Measurements from ENCODE around the gene TAAR6. TPM values are rescaled to one million over a fixed set of nuclear protein-coding genes. Genes with fewer than 3 reads are reported as not detected.
A peak's percentile ranks its signal among the peaks of the same experiment; 100 is the strongest.
"Not testable (repeated sequence)": the region's sequence is repeated elsewhere in the genome, so short reads cannot be mapped to it uniquely, and the experiment has no call there.

Gene TAAR6
- total RNA-seq, 2 donors from 2014 or later, result not detected

DNA sequence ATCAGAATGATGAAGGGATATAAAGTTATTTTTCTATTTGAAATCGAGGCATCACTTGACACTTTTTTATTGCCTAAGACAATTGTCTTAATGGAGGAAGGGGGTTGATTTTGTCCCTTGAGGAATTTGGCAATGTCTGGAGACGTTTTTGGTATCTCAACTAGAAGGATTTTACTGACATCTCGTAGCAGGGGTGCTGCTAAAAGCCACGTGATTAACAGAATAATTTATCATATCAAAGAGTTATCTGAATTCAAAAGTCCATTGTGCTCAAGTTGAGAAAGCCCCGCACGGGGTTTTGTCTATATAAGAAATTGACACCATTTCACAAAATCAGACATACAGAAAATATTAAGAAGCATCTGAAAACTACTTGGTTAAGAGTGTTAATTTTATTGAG lies 1.5 kb upstream of the TAAR6 start:
- Mint-ChIP-seq H3K36me3 (no peaks in the 10 kb centered on the region), H3K9me3 (no peaks in the 10 kb centered on the region), H3K27ac (no peak overlapping the region)
- DNase-seq (ENCODE audit: low spot score in 2 of 2) (no peak), ATAC-seq (no peak)

- no peaks in the 10 kb centered on the region for H3K9me3 Mint-ChIP-seq
- H3K36me3 Mint-ChIP-seq, result no peaks in the 10 kb centered on the region
- ATAC-seq, result no peak
- DNase-seq (ENCODE audit: low spot score in 2 of 2), result no peak
- H3K27ac Mint-ChIP-seq, result no peak overlapping the region
These were observed 952 bp upstream of the TAAR6 start for GRCh38 chr6:132569170-132569569.

- no peak overlapping the region for H3K27ac Mint-ChIP-seq
- ATAC-seq (no peak), DNase-seq (ENCODE audit: low spot score in 2 of 2) (no peak)
- H3K9me3 Mint-ChIP-seq, result no peaks in the 10 kb centered on the region
- H3K36me3 Mint-ChIP-seq, result no peaks in the 10 kb centered on the region
These were observed 1.7 kb downstream of the TAAR6 start for GRCh38 chr6:132571774-132572173.

DNA sequence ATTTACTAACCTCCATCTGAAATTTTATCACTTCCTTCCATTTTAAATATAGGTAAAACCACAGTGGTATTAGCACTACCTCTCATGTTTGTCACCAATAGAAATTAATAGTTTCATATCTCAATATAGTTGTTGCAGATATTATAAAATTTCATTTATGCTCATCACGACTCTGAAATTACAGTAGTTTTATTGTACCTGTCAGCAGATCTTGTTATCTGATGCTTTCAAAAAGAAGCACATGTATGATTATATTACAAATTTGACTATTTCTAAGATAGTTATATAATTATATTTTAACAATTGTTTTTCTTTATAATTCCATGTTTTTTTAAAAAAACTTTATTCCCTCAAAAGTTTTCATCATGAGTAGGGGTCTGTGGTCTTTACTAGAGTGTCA lies 14.6 kb downstream of the TAAR6 start:
- H3K27ac Mint-ChIP-seq, result no peak overlapping the region
- no peaks in the 10 kb centered on the region for H3K36me3 Mint-ChIP-seq
- ATAC-seq (no peak), DNase-seq (ENCODE audit: low spot score in 2 of 2) (no peak)
- no peaks in the 10 kb centered on the region for H3K9me3 Mint-ChIP-seq

DNA sequence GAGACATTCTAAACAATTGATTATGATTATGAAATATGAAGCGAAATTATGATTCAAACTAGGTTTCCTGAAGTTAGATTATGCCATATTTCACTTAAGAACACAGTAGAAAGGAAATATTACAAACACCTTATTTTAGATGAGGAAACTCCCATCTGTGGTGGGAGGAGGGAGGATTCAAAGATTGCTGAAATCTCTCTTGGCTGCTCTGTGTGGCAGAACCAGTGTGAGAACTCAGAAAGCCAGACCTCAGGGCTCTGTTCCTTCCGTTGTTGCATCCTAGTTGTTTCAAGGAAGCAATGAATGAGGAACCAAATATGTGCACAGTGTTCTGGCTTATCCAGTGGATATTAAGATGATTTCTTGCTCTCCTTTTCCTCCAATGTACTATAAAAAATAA lies 17.3 kb downstream of the TAAR6 start:
- DNase-seq (ENCODE audit: low spot score in 2 of 2) (no peak), ATAC-seq (no peak)
- no peaks in the 10 kb centered on the region for H3K9me3 Mint-ChIP-seq
- no peak overlapping the region for H3K27ac Mint-ChIP-seq
- H3K36me3 Mint-ChIP-seq, result no peaks in the 10 kb centered on the region

GRCh38 chr6:132589454-132589853 lies 19.3 kb downstream of the TAAR6 start, which contains the start of gene TAAR5:
Gene TAAR5 (minus strand): TSS chr6:132589741. CDS start chr6:132589686, 55 bp downstream.
- ATAC-seq (no peak), DNase-seq (ENCODE audit: low spot score in 2 of 2) (no peak)
- no peaks in the 10 kb centered on the region for H3K36me3 Mint-ChIP-seq
- H3K27ac Mint-ChIP-seq, result no peak within 1 kb of the TSS
- no peaks in the 10 kb centered on the region for H3K9me3 Mint-ChIP-seq

GRCh38 chr6:132590362-132590761 lies 20.2 kb downstream of the TAAR6 start:
- no peaks in the 10 kb centered on the region for H3K9me3 Mint-ChIP-seq
- no peaks in the 10 kb centered on the region for H3K36me3 Mint-ChIP-seq
- no peak for ATAC-seq
- DNase-seq (ENCODE audit: low spot score in 2 of 2), result no peak
- no peak overlapping the region for H3K27ac Mint-ChIP-seq

DNA sequence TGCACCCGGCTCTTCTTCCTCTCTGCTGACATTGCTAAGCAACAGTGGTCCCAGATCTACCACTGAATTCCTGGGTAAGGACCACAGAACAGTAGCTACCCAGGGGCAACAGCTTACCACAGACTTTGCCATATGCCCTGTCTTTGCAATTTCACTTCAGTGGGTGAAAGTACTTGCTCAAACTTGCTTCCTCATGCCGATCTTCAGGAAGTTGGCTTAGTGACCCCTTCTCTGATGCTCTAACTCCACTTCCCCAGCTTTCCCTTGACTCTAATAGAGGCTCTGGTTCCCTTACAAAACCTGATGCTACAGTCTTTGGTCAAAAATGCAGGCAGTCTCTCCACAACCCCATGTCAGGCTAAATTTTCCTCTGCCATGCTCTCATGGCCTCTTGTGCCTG lies 22.7 kb downstream of the TAAR6 start:
- ATAC-seq (no peak), DNase-seq (ENCODE audit: low spot score in 2 of 2) (no peak)
- Mint-ChIP-seq H3K27ac (no peak overlapping the region), H3K36me3 (no peaks in the 10 kb centered on the region), H3K9me3 (no peaks in the 10 kb centered on the region)

- Mint-ChIP-seq H3K36me3 (no peaks in the 10 kb centered on the region), H3K27ac (no peak overlapping the region), H3K9me3 (no peaks in the 10 kb centered on the region)
- ATAC-seq (no peak), DNase-seq (ENCODE audit: low spot score in 2 of 2) (no peak)
These were observed 26.1 kb downstream of the TAAR6 start for GRCh38 chr6:132596201-132596600.

GRCh38 chr6:132598473-132598872 lies 28.4 kb downstream of the TAAR6 start:
- Mint-ChIP-seq H3K27ac (no peak overlapping the region), H3K9me3 (no peaks in the 10 kb centered on the region), H3K36me3 (no peaks in the 10 kb centered on the region)
- no peak for ATAC-seq
- DNase-seq (ENCODE audit: low spot score in 2 of 2), result no peak

DNA sequence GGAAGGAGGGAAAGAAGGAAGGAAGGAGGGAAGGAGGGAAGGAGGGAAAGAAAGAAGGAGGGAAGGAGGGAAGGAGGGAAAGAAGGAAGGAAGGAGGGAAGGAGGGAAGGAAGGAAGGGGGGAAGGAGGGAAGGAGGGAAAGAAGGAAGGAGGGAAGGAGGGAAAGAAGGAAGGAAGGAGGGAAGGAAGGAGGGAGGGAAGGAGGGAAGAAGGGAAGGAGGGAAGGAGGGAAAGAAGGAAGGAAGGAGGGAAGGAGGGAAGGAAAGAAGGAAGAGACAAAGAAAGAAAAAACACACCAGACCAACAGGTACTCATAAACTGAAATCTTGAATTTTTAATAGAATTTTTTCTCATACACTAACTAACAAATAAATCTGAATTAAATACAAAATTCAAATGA lies 30.8 kb downstream of the TAAR6 start:
- not testable (repeated sequence) for H3K9me3 Mint-ChIP-seq, ATAC-seq, H3K27ac Mint-ChIP-seq

DNA sequence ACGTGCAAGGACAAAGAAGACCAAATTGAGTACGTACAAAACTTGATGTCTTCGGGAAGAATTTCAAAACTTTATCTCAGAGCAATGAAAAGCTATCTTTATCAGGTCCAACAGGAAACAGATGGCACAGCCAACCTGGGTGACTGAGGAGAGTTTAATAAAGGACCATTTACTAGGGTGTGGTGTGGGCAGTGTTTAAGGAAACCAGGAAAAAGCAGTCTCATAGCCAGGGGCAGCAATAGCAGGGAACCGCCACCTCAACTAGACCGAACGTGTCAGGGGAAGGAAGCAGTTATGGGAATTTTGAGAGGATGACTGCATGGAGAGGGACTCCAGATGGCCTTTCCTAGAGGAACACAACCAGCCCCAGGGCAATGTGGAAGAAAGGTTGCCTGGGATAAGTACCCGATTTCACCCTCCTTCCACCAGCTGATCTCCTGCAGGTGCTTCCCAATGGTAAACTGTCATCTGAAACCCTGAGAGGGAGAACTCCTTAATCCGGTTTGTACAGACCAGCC lies 34.6 kb downstream of the TAAR6 start:
- no peaks in the 10 kb centered on the region for H3K9me3 Mint-ChIP-seq
- no peak for DNase-seq (ENCODE audit: low spot score in 2 of 2)
- no peak for ATAC-seq
- no peak overlapping the region for H3K27ac Mint-ChIP-seq
- H3K36me3 Mint-ChIP-seq, result no peaks in the 10 kb centered on the region

More for the DNA sequence above, 30.8 kb downstream of the TAAR6 start:
- not testable (repeated sequence) for H3K36me3 Mint-ChIP-seq; DNase-seq (ENCODE audit: low spot score in 2 of 2)

GRCh38 chr6:132607544-132608233 lies 37.6 kb downstream of the TAAR6 start:
- no peak for DNase-seq (ENCODE audit: low spot score in 2 of 2)
- Mint-ChIP-seq H3K9me3 (no peaks in the 10 kb centered on the region), H3K36me3 (no peaks in the 10 kb centered on the region), H3K27ac (no peak overlapping the region)
- no peak for ATAC-seq

- H3K36me3 Mint-ChIP-seq, result no peaks in the 10 kb centered on the region
- no peak for DNase-seq (ENCODE audit: low spot score in 2 of 2)
- no peaks in the 10 kb centered on the region for H3K9me3 Mint-ChIP-seq
- no peak overlapping the region for H3K27ac Mint-ChIP-seq
- no peak for ATAC-seq
These were observed 41.5 kb downstream of the TAAR6 start for GRCh38 chr6:132611616-132612015.

DNA sequence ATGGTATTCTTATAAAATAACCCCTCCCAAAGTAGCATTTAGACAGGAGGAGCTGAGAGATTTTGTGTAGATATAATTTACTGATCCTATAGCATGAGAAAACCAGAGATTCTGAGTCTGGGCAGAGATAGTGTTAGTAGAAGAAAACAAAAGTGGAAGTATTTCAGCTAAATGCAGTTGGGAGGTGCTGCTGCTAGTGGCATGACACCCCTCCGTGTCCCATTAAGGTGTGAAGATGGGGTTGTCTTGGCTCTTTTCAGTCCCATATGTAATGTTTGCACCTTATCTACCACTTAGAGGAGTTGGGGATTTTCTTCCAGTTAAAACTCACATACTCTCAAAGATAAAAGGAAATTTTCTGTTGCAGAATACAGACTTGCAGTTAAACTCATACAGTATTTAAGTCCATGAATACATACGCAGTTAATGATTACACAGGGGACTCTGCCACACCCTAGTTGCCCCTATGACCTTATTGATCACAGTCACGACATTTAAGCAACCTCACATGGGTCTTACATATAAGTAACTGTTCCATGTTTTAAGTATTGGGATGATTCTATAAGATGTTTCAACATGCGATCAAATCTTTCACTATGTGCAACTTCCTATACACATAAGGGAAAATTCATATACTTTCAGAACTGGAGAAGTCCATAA lies 42.5 kb downstream of the TAAR6 start:
- Mint-ChIP-seq H3K9me3 (no peaks in the 10 kb centered on the region), H3K27ac (peak overlapping the region in 1 of 2 donors; percentile 25), H3K36me3 (no peaks in the 10 kb centered on the region)
- ATAC-seq (no peak), DNase-seq (ENCODE audit: low spot score in 2 of 2) (no peak)

GRCh38 chr6:132614554-132614953 lies 44.4 kb downstream of the TAAR6 start:
- H3K9me3 Mint-ChIP-seq, result no peaks in the 10 kb centered on the region
- DNase-seq (ENCODE audit: low spot score in 2 of 2) (no peak), ATAC-seq (no peak)
- H3K27ac Mint-ChIP-seq, result no peak overlapping the region
- no peaks in the 10 kb centered on the region for H3K36me3 Mint-ChIP-seq

- Mint-ChIP-seq H3K27ac (no peak overlapping the region), H3K9me3 (no peaks in the 10 kb centered on the region), H3K36me3 (no peaks in the 10 kb centered on the region)
- no peak for DNase-seq (ENCODE audit: low spot score in 2 of 2)
- ATAC-seq, result no peak
These were observed 46.6 kb downstream of the TAAR6 start for GRCh38 chr6:132616677-132617076.
